Hepatocyte (in vitro differentiated cells): ENCODE measurements around the gene SGK2. TPM values are rescaled to one million over a fixed set of nuclear protein-coding genes. Genes with fewer than 3 reads are reported as not detected.

Experiments used
- DNase-seq: peaks from one replicate; pipeline ENCODE4 v3.0.0-alpha.2; 2016; ENCODE audit warnings: low spot score
- H2AFZ ChIP-seq: fragments of 200-600 bp; sonication (generic); 2 replicates; pipeline ENCODE4 v1.6.0; 2016; ENCODE audit warnings: antibody characterized with exemption, mild to moderate bottlenecking
- H3K27ac ChIP-seq: fragments of 200-600 bp; sonication (generic); 2 replicates; pipeline ENCODE4 v1.5.1; 2016; ENCODE audit warnings: mild to moderate bottlenecking
- H3K27me3 ChIP-seq: fragments of 200-600 bp; sonication (generic); 2 replicates; pipeline ENCODE4 v1.6.1; 2016
- H3K36me3 ChIP-seq: fragments of 200-600 bp; sonication (generic); replicated peaks from 2 replicates; pipeline ENCODE4 v1.5.1; 2016; ENCODE audit warnings: low read depth; ENCODE audit not compliant: insufficient read depth
- H3K4me1 ChIP-seq: fragments of 200-600 bp; sonication (generic); 2 replicates; pipeline ENCODE4 v1.5.1; 2016; ENCODE audit warnings: mild to moderate bottlenecking, moderate library complexity; ENCODE audit not compliant: insufficient read depth
- H3K4me2 ChIP-seq: fragments of 200-600 bp; sonication (generic); 2 replicates; pipeline ENCODE4 v1.6.0; 2016
- H3K4me3 ChIP-seq: fragments of 200-600 bp; sonication (generic); 2 replicates; pipeline ENCODE4 v1.5.1; 2016; ENCODE audit warnings: mild to moderate bottlenecking
- H3K79me2 ChIP-seq: fragments of 200-600 bp; sonication (generic); 2 replicates; pipeline ENCODE4 v1.6.0; 2017; ENCODE audit warnings: mild to moderate bottlenecking
- H3K9me2 ChIP-seq: fragments of 200-600 bp; sonication (generic); replicated peaks from 2 replicates; pipeline ENCODE4 v1.6.0; 2017; ENCODE audit warnings: mild to moderate bottlenecking; ENCODE audit not compliant: insufficient read depth
- H3K9me3 ChIP-seq: fragments of 200-600 bp; sonication (generic); 2 replicates; pipeline ENCODE4 v1.5.1; 2016; ENCODE audit warnings: low read depth, mild to moderate bottlenecking
- H4K20me1 ChIP-seq: fragments of 200-600 bp; sonication (generic); 2 replicates; pipeline ENCODE4 v1.6.0; 2016; ENCODE audit warnings: mild to moderate bottlenecking; ENCODE audit not compliant: insufficient read depth, poor library complexity, severe bottlenecking
- EZH2 ChIP-seq: fragments of 200-600 bp; sonication (generic); IDR thresholded peaks from 2 replicates; pipeline ENCODE4 v1.6.1; 2016; ENCODE audit warnings: antibody characterized with exemption, mild to moderate bottlenecking, borderline replicate concordance
- EZH2phosphoT487 ChIP-seq: fragments of 200-600 bp; sonication (generic); IDR thresholded peaks from one replicate; pipeline ENCODE4 v1.6.1; 2018; ENCODE audit warnings: antibody characterized with exemption, mild to moderate bottlenecking, low read depth, moderate library complexity; ENCODE audit not compliant: unreplicated experiment, severe bottlenecking
- WGBS: methylation state at CpG from one replicate; pipeline ENCODE4 v1.1.6; 2016; ENCODE audit warnings: low lambda C conversion rate; ENCODE audit errors: missing lambda C conversion rate; 5-methylcytosine and 5-hydroxymethylcytosine counted together
- polyA plus RNA-seq: library from polyadenylated mRNA; unstranded; fragments of >200 nt; fragmentation: Nextera tagmentation; extraction: Ambion mirVana; gene quantifications from 2 replicates; pipeline ENCODE4 v1.2.1, GENCODE V29; 2016
- total RNA-seq: library from RNA; depleted of rRNA; stranded (reverse); fragments of >200 nt; gene quantifications from 2 replicates; pipeline ENCODE4 v1.2.3, GENCODE V29; 2014
- TF ChIP-seq, protein P1 (sequence below): fragments of 200-600 bp; sonication (generic); IDR thresholded peaks from 2 replicates; pipeline ENCODE4 v1.5.1; 2016; ENCODE audit warnings: antibody characterized with exemption, mild to moderate bottlenecking; ENCODE audit not compliant: poor library complexity

Gene SGK2
- total and polyA plus RNA-seq, 2 experiments from 2014 or later, result 12.5 to 21.2 TPM

DNA sequence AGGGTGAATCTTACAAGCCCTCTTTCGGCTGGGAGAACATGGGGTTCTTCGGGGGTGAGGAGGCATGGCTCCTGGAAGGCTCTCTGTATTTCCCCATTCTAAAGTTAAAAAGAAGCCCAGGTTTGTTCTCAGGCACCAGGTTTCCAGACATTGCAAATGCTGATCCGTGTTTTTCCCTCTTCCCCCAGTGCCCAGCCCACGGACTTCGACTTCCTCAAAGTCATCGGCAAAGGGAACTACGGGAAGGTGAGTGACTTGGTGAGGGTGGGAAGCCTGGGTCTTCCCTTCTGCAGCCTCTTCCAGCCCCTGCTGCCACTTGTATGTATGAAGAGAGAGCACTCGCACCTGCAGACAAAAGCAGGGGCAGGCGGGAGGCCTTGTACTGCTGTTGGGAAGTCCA, 8.7 kb downstream of the SGK2 start:
- no peaks in the 10 kb centered on the region for H4K20me1 ChIP-seq
- TF ChIP-seq, protein P1, sequence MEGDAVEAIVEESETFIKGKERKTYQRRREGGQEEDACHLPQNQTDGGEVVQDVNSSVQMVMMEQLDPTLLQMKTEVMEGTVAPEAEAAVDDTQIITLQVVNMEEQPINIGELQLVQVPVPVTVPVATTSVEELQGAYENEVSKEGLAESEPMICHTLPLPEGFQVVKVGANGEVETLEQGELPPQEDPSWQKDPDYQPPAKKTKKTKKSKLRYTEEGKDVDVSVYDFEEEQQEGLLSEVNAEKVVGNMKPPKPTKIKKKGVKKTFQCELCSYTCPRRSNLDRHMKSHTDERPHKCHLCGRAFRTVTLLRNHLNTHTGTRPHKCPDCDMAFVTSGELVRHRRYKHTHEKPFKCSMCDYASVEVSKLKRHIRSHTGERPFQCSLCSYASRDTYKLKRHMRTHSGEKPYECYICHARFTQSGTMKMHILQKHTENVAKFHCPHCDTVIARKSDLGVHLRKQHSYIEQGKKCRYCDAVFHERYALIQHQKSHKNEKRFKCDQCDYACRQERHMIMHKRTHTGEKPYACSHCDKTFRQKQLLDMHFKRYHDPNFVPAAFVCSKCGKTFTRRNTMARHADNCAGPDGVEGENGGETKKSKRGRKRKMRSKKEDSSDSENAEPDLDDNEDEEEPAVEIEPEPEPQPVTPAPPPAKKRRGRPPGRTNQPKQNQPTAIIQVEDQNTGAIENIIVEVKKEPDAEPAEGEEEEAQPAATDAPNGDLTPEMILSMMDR, result no peak
- TF ChIP-seq EZH2phosphoT487 (no peak), EZH2 (no peak)
- 91% methylated on average over 9 of the region's 9 CpGs for WGBS
- H3K27me3 ChIP-seq, result no peaks in the 10 kb centered on the region
- H3K9me2 ChIP-seq, result no peaks in the 10 kb centered on the region
- no peak overlapping the region for H2AFZ ChIP-seq
- no peak overlapping the region for H3K4me3 ChIP-seq
- no peaks in the 10 kb centered on the region for H3K9me3 ChIP-seq
- no peak overlapping the region for H3K4me2 ChIP-seq
- no peaks in the 10 kb centered on the region for H3K4me1 ChIP-seq
- no peak for DNase-seq
- no peaks in the 10 kb centered on the region for H3K36me3 ChIP-seq
- no peak overlapping the region for H3K27ac ChIP-seq
- H3K79me2 ChIP-seq, result no peaks in the 10 kb centered on the region

DNA sequence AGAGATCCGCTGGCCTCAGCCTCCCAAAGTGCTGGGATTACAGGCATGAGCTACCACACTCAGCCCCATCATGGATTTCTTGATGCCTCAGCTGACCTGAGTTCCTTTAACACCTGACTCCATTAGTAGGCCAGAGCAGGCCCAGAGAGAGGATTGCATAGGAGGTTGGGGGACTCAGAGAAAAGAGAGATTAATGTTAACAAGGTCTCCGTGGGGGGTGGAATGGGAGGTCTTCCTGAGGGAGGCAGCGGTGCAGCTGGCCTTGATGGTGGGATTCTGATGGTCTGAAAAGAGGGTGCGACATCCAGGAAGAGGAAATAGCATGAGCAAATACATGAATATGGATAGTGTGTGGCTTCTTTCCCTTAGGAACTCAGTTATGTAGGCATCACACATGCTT, 9.9 kb downstream of the SGK2 start:
- Histone ChIP-seq H3K79me2 (no peaks in the 10 kb centered on the region), H3K36me3 (no peaks in the 10 kb centered on the region), H3K9me3 (no peaks in the 10 kb centered on the region), H3K27me3 (no peaks in the 10 kb centered on the region), H2AFZ (no peak overlapping the region), H4K20me1 (no peaks in the 10 kb centered on the region), H3K9me2 (no peaks in the 10 kb centered on the region), H3K27ac (no peak overlapping the region), H3K4me3 (no peak overlapping the region), H3K4me1 (no peaks in the 10 kb centered on the region), H3K4me2 (no peak overlapping the region)
- DNase-seq, result no peak
- 93% methylated on average over 4 of the region's 4 CpGs for WGBS
- TF ChIP-seq EZH2phosphoT487 (no peak), EZH2 (no peak)
- TF ChIP-seq, protein P1, result no peak

DNA sequence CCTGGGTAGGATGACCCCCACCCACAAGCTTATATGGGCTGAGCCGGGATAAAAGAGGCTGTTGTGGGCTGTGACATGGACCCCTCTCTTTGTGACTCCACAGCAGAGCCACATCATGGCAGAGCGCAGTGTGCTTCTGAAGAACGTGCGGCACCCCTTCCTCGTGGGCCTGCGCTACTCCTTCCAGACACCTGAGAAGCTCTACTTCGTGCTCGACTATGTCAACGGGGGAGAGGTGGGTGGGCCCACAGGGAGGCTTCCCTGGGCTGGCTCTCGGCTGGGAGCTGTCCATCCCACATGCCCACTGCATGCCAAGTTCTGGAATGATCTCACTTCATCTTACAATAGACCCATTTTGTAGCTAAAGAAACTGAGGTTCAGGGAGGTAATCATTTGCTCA, 10.5 kb downstream of the SGK2 start:
- H2AFZ ChIP-seq, result no peak overlapping the region
- no peak overlapping the region for H3K4me2 ChIP-seq
- no peak overlapping the region for H3K4me3 ChIP-seq
- TF ChIP-seq, protein P1, result no peak
- no peak for TF ChIP-seq EZH2phosphoT487
- no peak for TF ChIP-seq EZH2
- H4K20me1 ChIP-seq, result no peaks in the 10 kb centered on the region
- no peak overlapping the region for H3K27ac ChIP-seq
- H3K9me3 ChIP-seq, result no peaks in the 10 kb centered on the region
- H3K36me3 ChIP-seq, result no peaks in the 10 kb centered on the region
- no peaks in the 10 kb centered on the region for H3K79me2 ChIP-seq
- no peaks in the 10 kb centered on the region for H3K27me3 ChIP-seq
- no peaks in the 10 kb centered on the region for H3K4me1 ChIP-seq
- DNase-seq, result no peak
- WGBS, result 97% methylated on average over 10 of the region's 10 CpGs
- H3K9me2 ChIP-seq, result no peaks in the 10 kb centered on the region

DNA sequence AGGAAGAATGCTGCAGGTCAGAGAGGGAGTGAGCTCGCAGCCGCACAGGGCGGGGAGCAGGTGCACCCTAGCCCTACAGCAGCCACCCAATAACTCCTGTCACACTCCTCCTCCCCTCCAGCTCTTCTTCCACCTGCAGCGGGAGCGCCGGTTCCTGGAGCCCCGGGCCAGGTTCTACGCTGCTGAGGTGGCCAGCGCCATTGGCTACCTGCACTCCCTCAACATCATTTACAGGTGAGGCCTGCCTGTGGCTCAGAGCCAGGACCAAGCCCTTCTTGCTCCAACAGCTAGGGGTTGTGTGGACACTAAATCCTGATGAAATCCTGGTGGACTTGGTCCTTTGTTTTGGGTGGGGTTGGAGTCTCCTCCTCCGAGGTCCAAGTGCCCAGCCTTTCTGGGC, 11.7 kb downstream of the SGK2 start:
- Histone ChIP-seq H4K20me1 (no peaks in the 10 kb centered on the region), H3K27me3 (no peaks in the 10 kb centered on the region), H3K27ac (no peak overlapping the region), H2AFZ (no peak overlapping the region), H3K9me2 (no peaks in the 10 kb centered on the region), H3K9me3 (no peaks in the 10 kb centered on the region), H3K79me2 (no peaks in the 10 kb centered on the region), H3K4me2 (no peak overlapping the region), H3K4me3 (no peak overlapping the region), H3K4me1 (no peaks in the 10 kb centered on the region), H3K36me3 (no peaks in the 10 kb centered on the region)
- whole genome bisulfite sequencing, result 88% methylated on average over 10 of the region's 10 CpGs
- no peak for TF ChIP-seq EZH2
- DNase-seq, result no peak
